WTC11 (cell line): ENCODE data around the gene FBXO9. TPM values are rescaled to one million over a fixed set of nuclear protein-coding genes. Genes with fewer than 3 reads are reported as not detected.

Experiments
- ATAC-seq: fragments of 200-7000 bp; cut with Tn5 transposase; 2 replicates; pipeline ENCODE4 v1.10.0; 2021; ENCODE audit warnings: mild to moderate bottlenecking, moderate library complexity
- CTCF ChIA-PET: fragments of 300-600 bp; sonication (Branson Sonifier 250); formaldehyde crosslinking; loops from one replicate; lab custom pipeline; 2021; ENCODE audit warnings: antibody characterized with exemption; lab: Charles Lee
- POLR2A ChIA-PET: fragments of 350-600 bp; sonication (Branson Sonifier 250); formaldehyde crosslinking; loops from one replicate; lab custom pipeline; 2021; ENCODE audit warnings: antibody characterized with exemption; lab: Charles Lee
- DNase-seq: peaks from one replicate; pipeline ENCODE4 v3.0.0; 2021; ENCODE audit warnings: low spot score
- H3K27ac Mint-ChIP-seq: 2 replicates; pipeline ENCODE4 v1.8.0; 2021; ENCODE audit warnings: mixed read lengths
- H3K27me3 Mint-ChIP-seq: 2 replicates; pipeline ENCODE4 v1.8.0; 2021; ENCODE audit warnings: low read depth, mild to moderate bottlenecking, moderate library complexity, mixed read lengths
- H3K36me3 Mint-ChIP-seq: 2 replicates; pipeline ENCODE4 v1.8.0; 2021; ENCODE audit warnings: mixed read lengths
- H3K4me1 Mint-ChIP-seq: 2 replicates; pipeline ENCODE4 v1.8.0; 2022; ENCODE audit warnings: mixed read lengths
- H3K4me3 Mint-ChIP-seq: 2 replicates; pipeline ENCODE4 v1.8.0; 2021; ENCODE audit warnings: mild to moderate bottlenecking, moderate library complexity, mixed read lengths
- H3K9me3 Mint-ChIP-seq: 2 replicates; pipeline ENCODE4 v1.8.0; 2021; ENCODE audit warnings: mixed read lengths
- ARID4B ChIP-seq: sonication (generic); formaldehyde crosslinking; IDR thresholded peaks from 2 replicates; pipeline ENCODE4 v1.8.0; 2023; ENCODE audit warnings: missing genetic modification reagents, mild to moderate bottlenecking, borderline replicate concordance
- CBFB ChIP-seq: sonication (generic); formaldehyde crosslinking; IDR thresholded peaks from 2 replicates; pipeline ENCODE4 v1.8.1; 2022; ENCODE audit warnings: mild to moderate bottlenecking, low read depth, missing genetic modification reagents
- E2F4 ChIP-seq: sonication (generic); formaldehyde crosslinking; IDR thresholded peaks from 2 replicates; pipeline ENCODE4 v1.8.1; 2022; ENCODE audit warnings: low read depth, mild to moderate bottlenecking, moderate library complexity, missing genetic modification reagents, borderline replicate concordance
- EMX1 ChIP-seq: fragments of 250-450 bp; sonication (Bioruptor Pico); IDR thresholded peaks from 2 replicates; pipeline ENCODE4 v1.8.0; 2021; ENCODE audit warnings: mild to moderate bottlenecking
- ETV6 ChIP-seq: sonication (generic); formaldehyde crosslinking; IDR thresholded peaks from 2 replicates; pipeline ENCODE4 v1.8.1; 2022; ENCODE audit warnings: mild to moderate bottlenecking, missing genetic modification reagents
- KAT7 ChIP-seq: sonication (generic); formaldehyde crosslinking; IDR thresholded peaks from 2 replicates; pipeline ENCODE4 v1.8.1; 2023; ENCODE audit warnings: missing genetic modification reagents, mild to moderate bottlenecking, borderline replicate concordance
- NR1H2 ChIP-seq: sonication (generic); formaldehyde crosslinking; IDR thresholded peaks from 2 replicates; pipeline ENCODE4 v1.9.0; 2021; ENCODE audit warnings: mild to moderate bottlenecking, moderate library complexity, missing genetic modification reagents
- PREB ChIP-seq: sonication (generic); formaldehyde crosslinking; IDR thresholded peaks from 2 replicates; pipeline ENCODE4 v1.8.1; 2022; ENCODE audit warnings: mild to moderate bottlenecking, missing genetic modification reagents, moderate library complexity, borderline replicate concordance
- RELA ChIP-seq: sonication (generic); formaldehyde crosslinking; IDR thresholded peaks from 2 replicates; pipeline ENCODE4 v1.8.1; 2022; ENCODE audit warnings: missing genetic modification reagents, mild to moderate bottlenecking, borderline replicate concordance
- RORB ChIP-seq: fragments of 250-450 bp; sonication (Bioruptor Pico); IDR thresholded peaks from 2 replicates; pipeline ENCODE4 v1.9.0; 2021; ENCODE audit warnings: mild to moderate bottlenecking
- SMAD3 ChIP-seq: sonication (generic); formaldehyde crosslinking; IDR thresholded peaks from 2 replicates; pipeline ENCODE4 v1.8.0; 2022; ENCODE audit warnings: missing genetic modification reagents, mild to moderate bottlenecking, borderline replicate concordance
- TEAD1 ChIP-seq: sonication (generic); formaldehyde crosslinking; IDR thresholded peaks from 2 replicates; pipeline ENCODE4 v1.8.0; 2022; ENCODE audit warnings: mild to moderate bottlenecking, missing genetic modification reagents
- ZBTB21 ChIP-seq: sonication (generic); formaldehyde crosslinking; IDR thresholded peaks from 2 replicates; pipeline ENCODE4 v1.8.1; 2023; ENCODE audit warnings: mild to moderate bottlenecking, missing genetic modification reagents, borderline replicate concordance
- ZNF138 ChIP-seq: sonication (generic); formaldehyde crosslinking; conservative IDR thresholded peaks from 2 replicates; pipeline ENCODE4 v1.8.1; 2022; ENCODE audit warnings: mild to moderate bottlenecking, moderate library complexity, missing genetic modification reagents
- ZNF219 ChIP-seq: sonication (generic); formaldehyde crosslinking; IDR thresholded peaks from 2 replicates; pipeline ENCODE4 v1.8.0; 2023; ENCODE audit warnings: missing genetic modification reagents, mild to moderate bottlenecking, borderline replicate concordance
- ZNF263 ChIP-seq: sonication (generic); formaldehyde crosslinking; IDR thresholded peaks from 2 replicates; pipeline ENCODE4 v1.8.1; 2022; ENCODE audit warnings: low read depth, mild to moderate bottlenecking, moderate library complexity, missing genetic modification reagents
- ZNF317 ChIP-seq: sonication (generic); formaldehyde crosslinking; IDR thresholded peaks from 2 replicates; pipeline ENCODE4 v1.8.1; 2023; ENCODE audit warnings: low read depth, mild to moderate bottlenecking, moderate library complexity, missing genetic modification reagents, borderline replicate concordance
- ZNF396 ChIP-seq: fragments of 250-450 bp; sonication (Bioruptor Pico); IDR thresholded peaks from 2 replicates; pipeline ENCODE4 v1.8.0; 2021; ENCODE audit warnings: mild to moderate bottlenecking, moderate library complexity, borderline replicate concordance
- total RNA-seq: library from RNA; stranded (reverse); gene quantifications from 3 replicates; pipeline ENCODE4 v1.2.3, GENCODE V29; 2021
- TF ChIP-seq, protein P1 (sequence below): sonication (generic); formaldehyde crosslinking; IDR thresholded peaks from 2 replicates; pipeline ENCODE4 v1.8.0; 2022; ENCODE audit warnings: mild to moderate bottlenecking, missing genetic modification reagents
- TF ChIP-seq, protein P2 (sequence below): sonication (generic); formaldehyde crosslinking; IDR thresholded peaks from 2 replicates; pipeline ENCODE4 v1.8.0; 2022; ENCODE audit warnings: mild to moderate bottlenecking, missing genetic modification reagents
- TF ChIP-seq, protein P3 (sequence below): sonication (generic); formaldehyde crosslinking; IDR thresholded peaks from 2 replicates; pipeline ENCODE4 v1.8.0; 2023; ENCODE audit warnings: mild to moderate bottlenecking, missing genetic modification reagents
- TF ChIP-seq, protein P4 (sequence below): sonication (generic); formaldehyde crosslinking; IDR thresholded peaks from 2 replicates; pipeline ENCODE4 v1.8.1; 2023; ENCODE audit warnings: mild to moderate bottlenecking, moderate library complexity, missing genetic modification reagents

FBXO9 gene
- total RNA-seq, 1 experiment from 2014 or later: 54.4 TPM

- ATAC-seq: no peak
- TF ChIP-seq ZBTB21 (CRISPR knock-in tag) (no peak), NR1H2 (CRISPR knock-in tag) (no peak), RORB (CRISPR knock-in tag) (no peak), E2F4 (no peak), ARID4B (CRISPR knock-in tag) (no peak), ZNF263 (CRISPR knock-in tag) (no peak), EMX1 (CRISPR knock-in tag) (no peak)
These were observed 35.4 kb downstream of the FBXO9 start for GRCh38 chr6:53100561-53100960.

DNA sequence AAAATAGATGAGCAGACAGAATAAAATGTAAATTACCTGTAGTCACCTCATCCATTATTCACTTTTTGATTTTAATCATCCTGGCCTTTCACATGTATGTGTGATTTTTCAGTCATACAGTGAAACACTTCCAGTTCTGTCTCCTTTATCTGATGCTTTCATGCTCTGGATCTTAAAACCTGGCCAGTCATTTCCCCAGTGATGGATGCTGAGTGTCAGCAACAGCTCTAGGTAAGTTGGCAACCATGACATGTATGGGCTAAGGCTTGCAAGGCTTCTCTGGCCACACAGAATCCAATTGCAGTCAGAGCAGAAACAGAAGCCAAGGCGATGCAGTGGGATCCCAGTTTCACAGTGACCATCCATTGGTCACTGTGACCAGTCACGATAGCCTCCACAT is 35.8 kb downstream of the FBXO9 start:
- Mint-ChIP-seq H3K27me3 (no peaks in the 10 kb centered on the region), H3K36me3 (peaks cover 33% of the 10 kb centered on the region), H3K27ac (no peak overlapping the region), H3K4me3 (no peak overlapping the region), H3K4me1 (no peaks in the 10 kb centered on the region), H3K9me3 (no peaks in the 10 kb centered on the region)
- ChIA-PET POLR2A (no interaction called here), CTCF (no interaction called here)
- DNase-seq (no peak), ATAC-seq (no peak)
- TF ChIP-seq ZNF317: no peak
- TF ChIP-seq, protein P1, sequence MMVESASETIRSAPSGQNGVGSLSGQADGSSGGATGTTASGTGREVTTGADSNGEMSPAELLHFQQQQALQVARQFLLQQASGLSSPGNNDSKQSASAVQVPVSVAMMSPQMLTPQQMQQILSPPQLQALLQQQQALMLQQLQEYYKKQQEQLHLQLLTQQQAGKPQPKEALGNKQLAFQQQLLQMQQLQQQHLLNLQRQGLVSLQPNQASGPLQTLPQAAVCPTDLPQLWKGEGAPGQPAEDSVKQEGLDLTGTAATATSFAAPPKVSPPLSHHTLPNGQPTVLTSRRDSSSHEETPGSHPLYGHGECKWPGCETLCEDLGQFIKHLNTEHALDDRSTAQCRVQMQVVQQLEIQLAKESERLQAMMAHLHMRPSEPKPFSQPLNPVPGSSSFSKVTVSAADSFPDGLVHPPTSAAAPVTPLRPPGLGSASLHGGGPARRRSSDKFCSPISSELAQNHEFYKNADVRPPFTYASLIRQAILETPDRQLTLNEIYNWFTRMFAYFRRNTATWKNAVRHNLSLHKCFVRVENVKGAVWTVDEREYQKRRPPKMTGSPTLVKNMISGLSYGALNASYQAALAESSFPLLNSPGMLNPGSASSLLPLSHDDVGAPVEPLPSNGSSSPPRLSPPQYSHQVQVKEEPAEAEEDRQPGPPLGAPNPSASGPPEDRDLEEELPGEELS: no peak
- no peak for TF ChIP-seq ZNF263 (CRISPR knock-in tag)
- TF ChIP-seq ETV6 (CRISPR knock-in tag): no peak
- TF ChIP-seq, protein P2, sequence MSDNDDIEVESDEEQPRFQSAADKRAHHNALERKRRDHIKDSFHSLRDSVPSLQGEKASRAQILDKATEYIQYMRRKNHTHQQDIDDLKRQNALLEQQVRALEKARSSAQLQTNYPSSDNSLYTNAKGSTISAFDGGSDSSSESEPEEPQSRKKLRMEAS (CRISPR knock-in tag): no peak
- TF ChIP-seq, protein P3, sequence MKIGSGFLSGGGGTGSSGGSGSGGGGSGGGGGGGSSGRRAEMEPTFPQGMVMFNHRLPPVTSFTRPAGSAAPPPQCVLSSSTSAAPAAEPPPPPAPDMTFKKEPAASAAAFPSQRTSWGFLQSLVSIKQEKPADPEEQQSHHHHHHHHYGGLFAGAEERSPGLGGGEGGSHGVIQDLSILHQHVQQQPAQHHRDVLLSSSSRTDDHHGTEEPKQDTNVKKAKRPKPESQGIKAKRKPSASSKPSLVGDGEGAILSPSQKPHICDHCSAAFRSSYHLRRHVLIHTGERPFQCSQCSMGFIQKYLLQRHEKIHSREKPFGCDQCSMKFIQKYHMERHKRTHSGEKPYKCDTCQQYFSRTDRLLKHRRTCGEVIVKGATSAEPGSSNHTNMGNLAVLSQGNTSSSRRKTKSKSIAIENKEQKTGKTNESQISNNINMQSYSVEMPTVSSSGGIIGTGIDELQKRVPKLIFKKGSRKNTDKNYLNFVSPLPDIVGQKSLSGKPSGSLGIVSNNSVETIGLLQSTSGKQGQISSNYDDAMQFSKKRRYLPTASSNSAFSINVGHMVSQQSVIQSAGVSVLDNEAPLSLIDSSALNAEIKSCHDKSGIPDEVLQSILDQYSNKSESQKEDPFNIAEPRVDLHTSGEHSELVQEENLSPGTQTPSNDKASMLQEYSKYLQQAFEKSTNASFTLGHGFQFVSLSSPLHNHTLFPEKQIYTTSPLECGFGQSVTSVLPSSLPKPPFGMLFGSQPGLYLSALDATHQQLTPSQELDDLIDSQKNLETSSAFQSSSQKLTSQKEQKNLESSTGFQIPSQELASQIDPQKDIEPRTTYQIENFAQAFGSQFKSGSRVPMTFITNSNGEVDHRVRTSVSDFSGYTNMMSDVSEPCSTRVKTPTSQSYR (CRISPR knock-in tag): no peak
- no peak for TF ChIP-seq ZNF396 (CRISPR knock-in tag)
- TF ChIP-seq ZNF138 (CRISPR knock-in tag): no peak
- TF ChIP-seq TEAD1: no peak
- no peak for TF ChIP-seq PREB
- no peak for TF ChIP-seq SMAD3 (CRISPR knock-in tag)
- TF ChIP-seq KAT7 (CRISPR knock-in tag): no peak
- TF ChIP-seq CBFB (CRISPR knock-in tag): no peak
- no peak for TF ChIP-seq RELA (CRISPR knock-in tag)
- TF ChIP-seq, protein P4, sequence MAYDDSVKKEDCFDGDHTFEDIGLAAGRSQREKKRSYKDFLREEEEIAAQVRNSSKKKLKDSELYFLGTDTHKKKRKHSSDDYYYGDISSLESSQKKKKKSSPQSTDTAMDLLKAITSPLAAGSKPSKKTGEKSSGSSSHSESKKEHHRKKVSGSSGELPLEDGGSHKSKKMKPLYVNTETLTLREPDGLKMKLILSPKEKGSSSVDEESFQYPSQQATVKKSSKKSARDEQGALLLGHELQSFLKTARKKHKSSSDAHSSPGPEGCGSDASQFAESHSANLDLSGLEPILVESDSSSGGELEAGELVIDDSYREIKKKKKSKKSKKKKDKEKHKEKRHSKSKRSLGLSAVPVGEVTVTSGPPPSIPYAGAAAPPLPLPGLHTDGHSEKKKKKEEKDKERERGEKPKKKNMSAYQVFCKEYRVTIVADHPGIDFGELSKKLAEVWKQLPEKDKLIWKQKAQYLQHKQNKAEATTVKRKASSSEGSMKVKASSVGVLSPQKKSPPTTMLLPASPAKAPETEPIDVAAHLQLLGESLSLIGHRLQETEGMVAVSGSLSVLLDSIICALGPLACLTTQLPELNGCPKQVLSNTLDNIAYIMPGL: no peak
- no peak for TF ChIP-seq EMX1 (CRISPR knock-in tag)
- no peak for TF ChIP-seq ZNF219

More at GRCh38 chr6:53100561-53100960, 35.4 kb downstream of the FBXO9 start:
- ChIA-PET POLR2A (no interaction called here), CTCF (no interaction called here)
- Mint-ChIP-seq H3K27me3 (no peaks in the 10 kb centered on the region), H3K36me3 (peaks cover 37% of the 10 kb centered on the region), H3K4me1 (no peaks in the 10 kb centered on the region), H3K9me3 (no peaks in the 10 kb centered on the region), H3K27ac (no peak overlapping the region), H3K4me3 (no peak overlapping the region)
- DNase-seq: no peak
